CD4-positive, alpha-beta T cell treated with Interleukin-6 for 4 hours (primary cell): ENCODE data around the gene BST2.
"Not testable (repeated sequence)": the region's sequence is repeated elsewhere in the genome, so short reads cannot be mapped to it uniquely, and the experiment has no call there.

Source experiments
- DNase-seq: peaks from one replicate; pipeline ENCODE4 v3.0.0-alpha.2; 2020; ENCODE audit warnings: mixed read lengths

BST2 gene

GRCh38 chr19:17385878-17386611, 19.4 kb downstream of the BST2 start:
- peak; percentile 76 for DNase-seq

GRCh38 chr19:17380426-17381138, 24.8 kb downstream of the BST2 start:
- DNase-seq = no peak

GRCh38 chr19:17379221-17379631, 26.2 kb downstream of the BST2 start:
- no peak for DNase-seq

DNA sequence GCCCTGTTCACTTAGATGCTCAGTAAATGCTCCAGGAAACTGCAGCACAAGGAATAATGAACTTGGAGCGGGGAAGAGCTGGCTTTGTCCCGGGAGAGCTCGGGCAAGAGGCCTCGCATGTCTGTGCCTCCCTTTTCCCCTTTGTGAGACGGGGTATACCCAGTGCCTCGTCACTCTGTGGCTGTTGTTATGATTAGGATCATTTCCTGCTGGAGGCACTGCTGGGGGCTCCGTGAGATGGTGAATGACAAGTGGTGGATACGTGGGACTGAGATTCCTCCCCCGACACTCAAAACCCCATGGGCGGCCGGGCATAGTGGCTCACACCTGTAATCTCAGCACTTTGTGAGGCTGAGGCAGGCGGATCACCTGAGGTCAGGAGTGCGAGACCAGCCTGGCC, 27.2 kb downstream of the BST2 start:
- DNase-seq = no peak

- no peak for DNase-seq
Measured at GRCh38 chr19:17376935-17377600, 28.4 kb downstream of the BST2 start, which contains the start of gene PLVAP. Gene PLVAP (minus strand): TSS chr19:17377342. CDS start chr19:17377288, 54 bp downstream.

DNA sequence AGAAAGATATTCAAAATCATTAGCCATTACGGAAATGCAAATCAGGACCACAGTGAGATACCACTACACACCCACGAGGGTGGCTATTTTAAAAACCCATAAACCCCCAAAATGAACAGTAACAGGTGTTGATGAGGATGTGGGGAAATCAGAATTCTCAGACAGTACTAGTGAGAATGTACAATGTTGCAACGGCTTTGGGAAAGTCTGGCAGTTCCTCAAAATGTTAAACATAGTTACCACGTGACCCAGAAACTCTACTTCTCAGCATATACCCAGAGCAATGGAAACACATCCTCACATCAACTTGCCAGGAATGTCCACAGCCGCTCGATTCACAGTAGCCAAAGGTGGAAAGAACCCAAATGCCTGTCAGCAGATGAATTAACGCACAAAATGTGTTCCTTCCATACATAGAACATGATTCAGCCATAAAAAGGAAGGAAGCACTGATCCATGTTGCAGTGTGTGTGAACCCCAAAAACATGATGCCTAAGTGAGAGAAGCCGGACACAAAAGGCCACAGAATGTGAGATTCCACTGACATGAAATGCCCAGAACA, 35.3 kb downstream of the BST2 start:
- no peak for DNase-seq

DNA sequence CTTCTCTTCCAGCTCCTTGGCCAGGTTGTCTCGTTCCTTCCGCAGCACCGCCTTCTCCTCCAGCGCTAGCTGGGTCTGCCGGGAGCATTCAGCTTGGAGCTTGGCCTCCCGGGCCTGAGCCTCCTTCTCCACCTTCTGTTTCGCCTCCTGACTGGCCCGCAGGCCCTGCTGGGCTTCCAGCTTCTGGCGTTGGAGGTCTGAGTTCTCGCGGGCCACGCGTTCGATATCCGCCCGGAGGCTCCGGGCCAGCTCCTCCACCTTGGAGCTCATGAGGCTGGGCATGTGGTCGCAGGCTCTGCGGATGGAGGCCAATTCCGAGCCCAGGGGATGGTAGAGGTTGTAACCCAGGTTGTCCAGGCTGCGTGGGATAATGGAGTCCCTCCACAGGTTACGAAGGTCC, 40.1 kb downstream of the BST2 start:
- no peak for DNase-seq

- DNase-seq = not testable (repeated sequence)
Measured at GRCh38 chr19:17363852-17364605, 41.4 kb downstream of the BST2 start.

DNA sequence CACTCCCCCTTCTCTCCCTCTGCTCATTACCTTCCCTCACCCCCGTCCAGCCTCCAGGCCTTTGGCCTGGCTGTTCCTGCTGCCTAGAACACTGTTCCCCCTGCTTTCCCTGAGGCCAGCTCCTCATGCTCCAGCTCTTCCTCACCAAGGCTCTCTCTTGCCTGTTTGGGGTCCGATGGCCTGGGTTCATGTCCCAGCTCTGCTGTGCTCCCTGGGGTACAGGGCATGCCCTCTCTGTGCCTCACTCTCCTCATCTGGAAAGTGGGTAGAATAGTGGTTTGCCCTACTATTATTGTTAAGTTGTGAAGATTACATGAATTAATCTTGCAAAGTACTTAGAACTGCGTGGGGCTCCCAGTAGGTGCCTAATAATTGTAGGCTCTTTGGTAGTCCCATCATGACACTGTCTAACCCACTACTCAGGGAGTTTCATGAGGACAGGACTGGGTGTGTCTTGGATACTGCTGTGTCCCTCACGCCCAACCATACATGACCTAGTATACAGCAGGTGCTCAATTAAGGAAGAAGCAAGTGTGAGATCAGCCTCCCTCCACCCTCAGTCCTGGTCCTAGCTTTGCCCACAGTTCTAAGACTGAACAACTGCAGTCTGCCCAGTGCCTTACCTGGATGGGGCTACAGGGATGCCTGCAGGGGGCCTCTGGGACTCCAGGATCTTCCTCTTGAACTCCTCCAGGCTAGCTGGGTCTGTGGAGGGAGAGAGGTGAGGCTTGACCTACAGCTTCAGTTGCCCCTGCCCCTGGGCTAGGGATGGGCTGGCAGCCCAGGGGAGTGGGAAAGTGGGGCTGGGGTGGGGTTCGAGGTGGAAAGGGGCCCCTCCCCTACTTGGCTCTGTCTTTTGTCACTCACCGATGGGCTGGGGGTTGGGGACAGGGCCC, 45.3 kb downstream of the BST2 start:
- no peak for DNase-seq

DNA sequence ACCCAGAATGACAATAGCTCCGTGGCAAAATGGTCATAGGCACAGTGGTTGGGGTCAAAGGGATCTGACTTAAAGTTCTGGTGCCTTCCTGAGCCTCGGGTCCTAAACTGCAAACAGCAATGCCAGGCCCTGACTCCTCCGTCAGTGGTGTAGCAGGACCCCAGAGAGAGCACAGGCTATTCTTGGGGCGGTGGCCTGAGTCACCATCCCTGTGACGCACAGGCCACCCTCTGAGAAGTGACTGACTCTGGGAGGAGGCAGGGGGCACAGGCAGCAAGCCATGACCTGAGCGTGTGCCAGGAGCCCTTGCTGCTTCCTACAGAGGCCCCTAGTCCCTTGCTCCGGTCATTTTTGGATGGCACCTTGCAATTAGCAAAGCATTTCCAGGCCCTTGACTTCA, 47.0 kb downstream of the BST2 start:
- DNase-seq = no peak

- no peak for DNase-seq
Measured at GRCh38 chr19:17357724-17358123, 47.7 kb downstream of the BST2 start.

- no peak for DNase-seq
Measured at GRCh38 chr19:17357078-17357666, 48.3 kb downstream of the BST2 start.

GRCh38 chr19:17353386-17353785, 52.0 kb downstream of the BST2 start:
- DNase-seq = no peak
